Measurements from ENCODE around the gene C1QC. TPM values are rescaled to one million over a fixed set of nuclear protein-coding genes. Genes with fewer than 3 reads are reported as not detected.

The C1QC gene
- not detected for total RNA-seq

DNA sequence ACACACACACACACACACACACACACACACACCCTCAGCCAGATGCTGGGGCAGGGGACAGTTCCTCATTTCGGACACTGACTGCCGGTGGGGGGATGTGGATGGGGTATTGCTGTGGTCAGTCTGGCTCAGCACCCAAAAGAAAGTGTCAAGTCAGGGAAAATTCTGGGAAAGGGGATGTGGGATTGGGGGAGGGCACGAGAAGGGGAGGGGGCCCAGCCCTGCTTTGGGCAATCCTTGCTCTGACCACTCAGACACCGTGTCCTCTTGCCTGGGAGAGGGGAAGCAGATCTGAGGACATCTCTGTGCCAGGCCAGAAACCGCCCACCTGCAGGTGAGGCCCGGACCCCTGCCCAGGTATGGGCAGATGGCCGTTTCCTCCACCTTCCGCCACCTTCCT, at the start of gene C1QC:
TSS of gene C1QC (plus strand) at position 253 of the 400 bp plus-strand sequence. CDS start 391 bp downstream, outside the sequence.
- no peak for DNase-seq

DNA sequence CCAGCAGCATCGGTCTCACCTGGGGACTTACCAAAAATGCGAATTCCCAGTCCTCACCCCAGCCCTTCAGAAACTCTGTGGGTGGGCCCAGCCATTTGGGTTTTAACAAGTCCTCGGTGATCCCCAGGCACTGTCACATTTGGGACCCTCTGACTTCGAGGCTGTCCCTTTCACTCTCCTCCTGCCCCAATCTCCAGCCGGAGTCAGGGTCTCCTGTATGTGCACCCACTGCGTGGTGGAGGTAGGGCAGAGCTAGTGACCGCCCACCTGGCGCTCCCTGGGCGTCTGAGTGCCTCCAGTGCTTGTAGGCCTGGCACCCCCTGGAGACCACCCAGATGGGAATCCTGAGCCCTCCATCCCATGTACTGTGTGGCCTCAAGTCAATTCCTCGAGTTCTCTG, 49.0 kb upstream of the C1QC start:
- DNase-seq = no peak

DNA sequence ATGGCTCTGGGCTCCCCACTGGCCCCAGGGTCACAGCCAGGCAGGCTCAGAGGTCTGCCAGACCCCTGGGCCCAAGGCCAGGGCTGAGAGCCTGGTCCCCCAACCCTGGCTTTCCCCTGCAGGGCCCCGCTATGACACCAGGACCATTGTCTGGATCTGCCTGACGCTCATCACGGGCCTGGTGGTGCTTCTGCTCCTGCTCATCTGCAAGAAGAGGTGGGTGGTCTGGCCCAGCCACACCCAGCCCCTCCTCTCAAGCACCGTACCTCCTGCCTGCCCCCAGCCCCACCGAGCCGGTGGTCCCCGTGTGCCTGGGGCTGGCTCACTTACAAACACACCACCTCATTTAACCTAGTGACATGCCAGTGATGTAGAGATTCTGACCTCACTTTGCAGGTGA, 48.3 kb upstream of the C1QC start:
- DNase-seq = no peak

DNA sequence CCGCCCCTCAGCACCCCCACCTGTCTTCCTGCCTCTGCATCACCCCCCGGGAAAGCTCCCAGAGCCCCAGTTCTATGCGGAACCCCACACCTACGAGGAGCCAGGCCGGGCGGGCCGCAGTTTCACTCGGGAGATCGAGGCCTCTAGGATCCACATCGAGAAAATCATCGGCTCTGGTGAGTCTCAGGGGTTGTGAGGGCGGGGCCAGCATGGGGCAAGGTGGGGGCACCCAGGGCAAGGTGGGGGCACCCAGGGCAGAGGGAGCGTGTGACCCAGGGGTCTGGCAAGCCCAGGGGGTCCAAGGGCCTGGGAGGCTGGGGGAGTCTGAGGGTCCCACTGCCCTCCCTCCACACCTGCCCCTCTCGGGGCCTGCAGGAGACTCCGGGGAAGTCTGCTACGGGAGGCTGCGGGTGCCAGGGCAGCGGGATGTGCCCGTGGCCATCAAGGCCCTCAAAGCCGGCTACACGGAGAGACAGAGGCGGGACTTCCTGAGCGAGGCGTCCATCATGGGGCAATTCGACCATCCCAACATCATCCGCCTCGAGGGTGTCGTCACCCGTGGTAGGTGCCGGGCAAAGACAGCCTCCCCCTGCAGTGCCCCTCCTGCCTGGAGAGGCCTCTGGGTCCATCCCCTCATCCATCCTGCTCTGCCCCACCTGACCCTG, 46.0 kb upstream of the C1QC start:
- DNase-seq = no peak

DNA sequence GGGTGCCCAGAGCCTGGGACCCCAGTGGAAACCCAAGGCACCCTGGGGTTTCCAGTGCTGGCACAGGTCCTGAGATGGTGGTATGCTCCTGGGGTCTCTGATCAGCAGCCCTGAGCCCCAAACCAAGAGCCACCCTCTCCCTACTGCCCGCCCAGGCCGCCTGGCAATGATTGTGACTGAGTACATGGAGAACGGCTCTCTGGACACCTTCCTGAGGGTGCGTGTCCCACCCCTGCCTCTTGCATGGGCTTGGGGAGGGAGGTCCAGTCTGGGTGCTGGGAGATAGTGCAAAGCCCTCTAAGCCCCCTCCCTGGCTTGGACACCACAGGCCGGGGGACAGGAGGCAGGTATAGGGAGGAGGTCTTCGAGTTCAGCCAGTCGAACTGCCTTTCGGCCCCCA, 45.4 kb upstream of the C1QC start:
- DNase-seq = no peak

DNA sequence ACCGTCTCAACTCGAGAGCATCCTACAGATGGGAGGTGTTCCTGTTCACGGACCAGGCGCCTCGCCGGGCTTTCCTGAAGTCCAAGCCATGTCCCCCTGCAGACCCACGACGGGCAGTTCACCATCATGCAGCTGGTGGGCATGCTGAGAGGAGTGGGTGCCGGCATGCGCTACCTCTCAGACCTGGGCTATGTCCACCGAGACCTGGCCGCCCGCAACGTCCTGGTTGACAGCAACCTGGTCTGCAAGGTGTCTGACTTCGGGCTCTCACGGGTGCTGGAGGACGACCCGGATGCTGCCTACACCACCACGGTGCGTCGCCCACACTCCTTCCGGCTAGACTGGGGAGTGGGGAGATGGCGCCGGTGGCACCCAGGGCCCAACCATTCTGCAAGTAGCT, 44.7 kb upstream of the C1QC start:
- no peak for DNase-seq

DNA sequence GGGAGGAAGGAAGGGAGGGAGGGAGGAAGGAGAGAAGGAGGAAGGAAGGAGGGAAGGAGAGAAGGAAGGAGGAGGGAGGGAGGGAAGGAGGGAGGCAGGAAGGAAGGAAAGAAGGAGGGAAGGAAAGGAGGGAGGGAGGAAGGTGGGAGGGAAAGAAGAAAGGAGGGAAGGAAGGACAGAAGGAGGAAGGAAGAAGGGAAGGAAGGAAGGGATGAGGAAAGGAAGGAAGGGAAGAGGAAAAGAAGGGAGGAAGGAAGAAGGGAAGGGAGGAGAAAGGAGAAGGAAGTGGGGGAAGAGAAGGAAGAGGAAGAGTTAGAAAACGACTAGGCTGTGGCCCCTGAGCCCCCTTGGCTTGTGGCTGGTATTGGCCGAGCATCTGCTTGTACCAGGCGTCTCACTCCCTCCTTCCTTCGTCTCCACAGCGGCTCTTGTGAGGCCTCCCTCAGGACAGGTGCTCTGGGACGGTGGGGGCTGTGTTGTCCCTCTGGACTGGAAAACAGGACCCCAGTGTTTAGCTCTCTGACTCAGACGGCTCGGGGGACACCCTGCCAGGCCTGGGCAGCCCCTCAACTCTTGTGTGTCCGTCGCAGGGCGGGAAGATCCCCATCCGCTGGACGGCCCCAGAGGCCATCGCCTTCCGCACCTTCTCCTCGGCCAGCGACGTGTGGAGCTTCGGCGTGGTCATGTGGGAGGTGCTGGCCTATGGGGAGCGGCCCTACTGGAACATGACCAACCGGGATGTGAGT, 43.2 kb upstream of the C1QC start:
- DNase-seq = no peak

DNA sequence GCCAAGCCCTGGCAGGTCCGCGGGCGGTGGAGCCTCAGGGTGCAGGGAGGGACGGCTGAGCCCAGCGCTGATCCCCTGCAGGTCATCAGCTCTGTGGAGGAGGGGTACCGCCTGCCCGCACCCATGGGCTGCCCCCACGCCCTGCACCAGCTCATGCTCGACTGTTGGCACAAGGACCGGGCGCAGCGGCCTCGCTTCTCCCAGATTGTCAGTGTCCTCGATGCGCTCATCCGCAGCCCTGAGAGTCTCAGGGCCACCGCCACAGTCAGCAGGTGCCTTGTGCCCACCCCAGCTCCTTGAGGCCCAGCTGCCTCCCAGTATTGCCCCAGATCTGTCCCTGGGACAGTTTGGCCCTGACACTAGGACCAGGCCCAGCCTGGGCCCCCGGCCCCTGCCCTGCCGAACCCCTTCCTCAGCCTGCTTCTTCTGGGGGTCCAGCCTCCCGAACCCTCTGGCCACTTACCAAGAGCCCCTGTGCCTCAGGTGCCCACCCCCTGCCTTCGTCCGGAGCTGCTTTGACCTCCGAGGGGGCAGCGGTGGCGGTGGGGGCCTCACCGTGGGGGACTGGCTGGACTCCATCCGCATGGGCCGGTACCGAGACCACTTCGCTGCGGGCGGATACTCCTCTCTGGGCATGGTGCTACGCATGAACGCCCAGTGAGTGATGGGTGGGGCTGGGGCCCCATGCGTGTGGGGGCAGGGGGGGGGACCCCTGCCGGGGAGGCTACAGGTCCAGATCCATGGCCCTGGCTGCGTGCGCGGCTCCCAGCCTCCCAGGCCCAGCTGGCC, 42.4 kb upstream of the C1QC start:
- no peak for DNase-seq

DNA sequence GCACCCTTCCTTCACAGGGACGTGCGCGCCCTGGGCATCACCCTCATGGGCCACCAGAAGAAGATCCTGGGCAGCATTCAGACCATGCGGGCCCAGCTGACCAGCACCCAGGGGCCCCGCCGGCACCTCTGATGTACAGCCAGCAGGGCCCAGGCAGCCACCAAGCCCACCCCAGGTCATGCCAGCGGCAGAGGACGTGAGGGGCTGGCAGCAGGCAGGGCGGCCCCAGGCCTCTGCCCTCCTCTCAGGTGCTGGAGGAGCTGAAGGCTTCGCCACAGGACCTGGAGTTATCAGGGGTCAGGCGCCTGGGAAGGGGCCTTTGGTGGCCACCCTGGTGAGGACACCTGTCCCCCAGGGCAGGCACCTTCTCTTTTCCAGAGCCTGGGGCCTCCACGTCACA, 41.8 kb upstream of the C1QC start:
- no peak for DNase-seq

DNA sequence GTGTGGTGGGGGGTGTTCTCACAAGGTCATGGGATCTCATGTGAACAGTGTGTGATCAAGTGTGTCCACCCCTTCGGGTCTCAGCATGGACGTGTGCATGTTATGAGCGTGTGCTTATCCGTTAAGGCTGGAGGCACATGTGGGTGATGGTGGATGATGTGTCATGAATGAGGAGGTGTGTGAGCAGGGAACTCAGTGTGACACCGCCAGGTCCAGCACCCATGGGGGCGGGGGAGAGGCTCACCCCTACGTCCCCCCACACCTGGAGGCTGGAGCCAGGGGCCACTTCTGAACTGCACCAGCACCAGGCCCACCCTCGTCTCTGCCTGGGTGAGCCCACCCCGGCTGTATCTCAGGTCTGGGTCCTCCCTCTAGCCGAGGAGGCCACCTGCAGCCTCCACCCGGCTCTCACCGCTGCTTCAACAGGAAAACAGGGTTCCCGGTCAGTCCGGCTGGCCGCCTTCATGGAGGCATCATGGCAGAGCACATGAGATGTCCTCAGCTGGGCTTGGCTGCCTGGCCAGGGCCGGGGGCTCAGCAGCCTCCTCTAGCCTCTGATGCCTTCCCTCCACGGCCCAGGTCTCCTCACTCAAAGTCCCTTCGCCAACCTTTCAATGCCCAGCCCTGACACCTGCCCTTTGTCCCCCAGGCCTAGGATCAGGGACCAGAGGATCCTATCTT, 41.2 kb upstream of the C1QC start:
- no peak for DNase-seq

DNA sequence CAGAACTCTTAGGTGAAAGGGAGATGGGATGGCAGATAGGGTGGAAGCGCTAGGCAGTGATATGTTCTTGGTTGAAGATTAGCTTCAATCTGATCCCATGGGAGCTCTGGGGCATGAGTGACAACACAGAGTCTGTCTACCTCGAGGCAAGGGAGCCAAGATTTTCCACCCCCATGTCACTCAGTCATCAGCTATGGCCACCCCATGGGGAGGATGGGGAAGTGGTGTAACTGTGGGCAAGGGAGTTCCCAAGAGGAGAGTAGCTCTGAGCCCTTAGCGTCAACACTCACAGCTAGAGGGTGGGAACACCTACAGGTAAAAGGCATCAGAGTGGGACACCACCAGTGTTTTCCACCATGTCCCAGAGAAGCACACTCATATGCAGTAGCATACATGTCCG, 37.3 kb upstream of the C1QC start:
- DNase-seq = no peak

DNA sequence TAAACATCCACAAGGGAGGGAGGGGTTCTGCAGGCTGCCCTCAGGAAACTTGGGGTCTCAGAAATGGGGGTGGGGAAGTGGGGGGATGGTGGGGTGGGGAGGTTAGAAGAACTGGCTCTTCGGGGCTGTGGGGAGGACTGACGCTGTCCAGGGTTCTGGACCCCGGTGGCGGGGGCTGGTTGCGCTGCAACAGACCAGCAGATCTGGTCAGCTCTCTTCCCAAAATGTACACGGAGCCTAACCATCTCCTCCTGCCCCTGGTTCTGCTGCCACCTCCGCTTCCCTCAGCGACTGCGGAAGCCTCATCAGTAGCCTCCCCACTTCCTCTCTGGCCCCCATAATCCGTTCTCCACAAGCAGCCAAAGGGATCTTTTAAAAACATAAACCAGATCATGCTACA, 36.3 kb upstream of the C1QC start:
- no peak for DNase-seq

DNA sequence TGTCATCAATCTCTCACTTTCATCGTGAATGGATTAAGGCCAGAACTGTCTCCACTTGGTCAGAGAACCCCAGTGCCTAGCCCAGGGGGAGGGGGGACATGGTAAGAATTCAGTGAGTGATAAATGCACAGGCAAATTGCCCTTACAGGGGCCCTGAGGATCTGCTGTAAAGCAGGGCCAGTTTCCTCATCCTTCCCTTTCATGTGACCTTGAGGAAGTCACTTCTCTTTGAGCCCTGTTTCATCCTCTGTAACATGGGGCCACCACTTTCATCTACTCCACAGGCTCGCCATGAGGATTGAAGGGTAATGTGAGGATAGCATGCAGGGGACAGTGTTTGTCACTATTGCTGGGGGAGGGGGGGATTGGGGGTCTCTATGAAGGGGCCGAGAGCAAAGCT, 35.1 kb upstream of the C1QC start:
- no peak for DNase-seq

DNA sequence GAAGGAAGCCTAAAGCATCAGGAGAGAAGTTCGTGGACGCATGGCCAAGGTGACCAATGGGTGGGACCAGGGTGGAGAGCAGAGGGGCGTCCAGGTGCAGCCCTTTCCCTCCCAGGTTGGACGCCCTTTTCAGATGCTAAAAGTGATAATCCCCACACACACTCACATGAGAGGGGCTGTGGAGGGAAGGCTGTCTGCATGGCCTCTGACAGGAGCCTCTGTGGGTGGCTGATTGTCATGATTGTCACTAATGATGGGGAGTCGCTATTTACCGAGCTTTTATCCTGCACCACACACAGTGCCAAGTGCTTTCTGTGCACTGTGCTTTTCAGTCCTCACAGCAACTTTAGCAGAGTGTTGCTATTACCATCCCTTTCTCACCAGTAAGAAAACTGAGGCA, 34.1 kb upstream of the C1QC start:
- DNase-seq = no peak

DNA sequence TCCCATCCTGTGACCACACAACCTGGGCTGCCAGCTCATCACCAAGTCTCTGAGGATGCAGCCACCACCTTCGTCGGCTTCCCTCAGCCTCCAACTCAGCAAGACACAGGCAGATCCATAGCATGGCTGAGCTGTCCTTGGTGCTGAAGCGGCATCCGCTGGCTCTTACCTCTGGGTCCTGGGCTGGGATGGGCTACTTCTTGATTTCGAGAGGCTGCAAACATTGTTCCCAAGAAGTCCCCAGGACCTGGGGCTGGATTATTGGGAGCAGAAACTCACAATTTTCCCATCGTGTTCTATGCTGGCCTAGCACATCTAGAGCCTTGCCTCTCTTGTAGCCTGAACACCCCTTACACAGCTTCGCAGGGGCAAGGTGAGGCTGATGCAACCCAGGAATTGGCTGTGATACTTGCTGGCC, 31.9 kb upstream of the C1QC start:
- no peak for DNase-seq

DNA sequence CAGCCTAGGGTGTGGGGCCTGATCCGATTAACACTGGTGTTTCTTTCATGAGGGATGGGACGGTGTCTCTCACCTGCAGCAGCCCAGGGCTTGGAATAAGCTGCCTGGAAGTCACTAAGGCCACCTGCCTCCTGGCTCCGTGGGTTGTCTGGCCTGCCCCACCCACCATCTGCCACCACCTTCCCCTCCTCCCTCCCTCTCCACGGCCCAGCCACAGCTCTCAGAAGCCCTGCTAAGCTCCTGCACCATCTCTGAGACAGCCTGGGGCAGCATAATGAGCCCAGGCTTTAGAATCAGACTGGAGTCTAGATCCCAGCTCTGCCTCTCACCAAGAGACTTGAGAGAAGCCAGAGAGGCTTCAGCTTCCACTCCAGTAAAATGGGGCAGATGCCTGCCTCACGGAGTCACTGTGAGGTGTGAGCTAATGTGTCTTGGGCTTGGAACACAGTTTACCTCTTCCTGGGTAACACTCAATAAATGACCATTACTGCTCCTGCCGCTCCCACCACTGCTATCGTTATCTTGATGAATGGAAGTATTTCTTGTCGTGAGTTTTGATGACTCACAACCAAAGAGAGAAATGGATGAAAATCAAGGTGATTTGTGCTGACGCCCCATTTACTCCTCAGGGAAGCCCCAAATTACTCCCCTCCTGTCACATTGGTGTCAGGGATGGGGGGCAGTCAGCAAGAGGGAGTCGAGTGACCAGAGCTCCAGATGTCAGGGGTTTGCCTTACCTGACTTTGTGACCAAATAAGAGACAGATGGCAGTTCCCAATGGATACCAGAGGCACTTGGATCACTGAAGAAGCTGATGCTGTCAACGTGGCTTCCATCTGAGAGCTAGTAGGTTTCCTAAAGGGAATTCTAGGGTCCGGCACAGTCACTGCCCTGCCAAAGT, 30.5 kb upstream of the C1QC start:
- DNase-seq = no peak

DNA sequence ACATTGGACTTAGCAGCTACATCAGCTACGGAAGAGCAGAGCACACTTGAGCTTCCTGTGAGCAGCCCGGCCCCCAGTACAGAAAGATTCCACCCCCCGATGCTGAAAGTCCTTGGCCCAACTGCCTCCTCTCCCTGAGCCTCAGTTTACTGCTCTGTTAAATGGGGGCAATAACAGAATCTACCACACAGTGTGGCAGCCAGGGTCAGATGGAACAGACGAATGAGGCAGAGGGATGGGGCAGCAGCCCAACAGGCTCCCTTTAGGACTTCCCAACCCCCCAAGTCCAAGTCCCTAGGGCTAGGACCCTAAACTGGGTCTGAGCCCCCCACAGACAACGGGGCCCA, 29.9 kb upstream of the C1QC start:
- no peak for DNase-seq

DNA sequence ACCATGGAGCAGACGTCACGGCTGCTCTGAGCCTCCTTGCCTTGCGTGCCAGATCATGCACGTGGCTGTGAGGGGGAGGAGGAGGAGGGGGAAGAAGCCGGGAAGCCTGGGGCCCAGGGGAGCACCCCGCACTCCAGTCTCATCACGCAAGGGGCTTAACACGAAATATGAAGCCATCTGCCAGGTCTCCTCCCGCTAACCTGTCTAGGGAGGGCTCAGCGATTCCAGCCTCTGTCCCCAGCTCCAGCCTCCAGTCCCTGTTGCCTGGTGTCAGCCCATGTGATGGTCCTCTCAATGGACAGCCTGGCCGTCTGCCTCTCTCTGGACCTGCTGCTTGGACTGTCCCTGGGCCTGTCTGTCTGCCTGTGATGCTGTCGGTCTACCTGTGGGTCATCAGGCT, 29.5 kb upstream of the C1QC start:
- DNase-seq = no peak

DNA sequence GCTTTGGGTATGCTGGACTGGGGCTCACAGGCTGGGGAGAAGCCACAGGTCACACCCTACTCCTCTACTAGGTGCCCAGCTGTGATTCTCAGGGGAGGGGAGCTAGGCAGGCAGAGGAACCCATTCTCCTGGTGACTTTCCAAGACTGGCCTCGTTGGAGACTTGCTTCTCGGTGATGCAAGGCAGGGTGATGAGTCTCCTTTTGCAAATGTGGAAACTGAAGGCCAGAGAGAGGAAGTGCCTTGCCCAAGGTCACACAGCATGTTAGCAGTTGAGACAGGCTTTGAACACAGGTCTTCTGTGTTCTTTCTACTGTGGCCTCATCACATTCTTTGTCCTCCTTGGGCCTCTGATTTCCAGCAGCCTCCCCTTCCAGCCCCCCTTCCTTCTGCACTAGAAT, 27.5 kb upstream of the C1QC start:
- DNase-seq = no peak

DNA sequence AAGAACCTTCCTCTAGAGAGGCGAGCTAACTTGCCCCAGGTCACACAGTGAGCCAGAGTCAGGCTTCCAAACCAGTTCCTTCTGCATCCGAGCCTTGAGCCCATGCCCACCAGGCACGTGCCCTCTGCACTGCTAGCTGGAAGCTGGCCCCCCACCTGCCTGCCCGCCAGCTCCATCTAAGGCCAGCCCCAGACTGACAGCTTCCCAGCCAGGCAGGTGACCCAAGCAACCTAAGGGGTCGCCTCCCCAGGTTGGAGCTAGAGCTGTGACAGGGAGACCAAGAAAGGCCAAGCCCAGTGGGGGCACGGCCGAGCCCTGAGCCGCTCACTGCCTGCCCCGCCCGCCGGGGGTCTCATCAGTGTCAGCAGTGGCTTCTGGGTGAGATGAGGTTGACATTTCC, 26.9 kb upstream of the C1QC start:
- no peak for DNase-seq

DNA sequence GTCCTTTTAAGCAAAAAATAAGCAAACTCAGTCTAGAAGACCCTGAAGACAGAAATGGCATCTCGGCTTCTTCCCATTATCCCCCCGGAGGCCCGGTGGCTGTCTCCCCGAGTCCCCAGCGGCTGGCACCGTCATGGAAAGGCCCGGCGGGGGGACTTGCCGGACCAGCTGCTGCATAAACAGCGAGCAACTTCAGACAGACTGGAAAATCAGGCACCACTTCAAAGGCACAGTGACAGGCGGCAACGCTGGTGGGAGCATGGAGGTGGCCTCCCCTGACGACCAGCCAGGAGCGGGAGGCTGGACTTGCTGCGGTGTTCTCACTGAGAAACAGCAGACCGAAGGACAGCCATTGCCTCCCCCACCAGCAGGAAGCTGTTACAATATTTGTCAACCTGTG, 25.4 kb upstream of the C1QC start:
- no peak for DNase-seq

DNA sequence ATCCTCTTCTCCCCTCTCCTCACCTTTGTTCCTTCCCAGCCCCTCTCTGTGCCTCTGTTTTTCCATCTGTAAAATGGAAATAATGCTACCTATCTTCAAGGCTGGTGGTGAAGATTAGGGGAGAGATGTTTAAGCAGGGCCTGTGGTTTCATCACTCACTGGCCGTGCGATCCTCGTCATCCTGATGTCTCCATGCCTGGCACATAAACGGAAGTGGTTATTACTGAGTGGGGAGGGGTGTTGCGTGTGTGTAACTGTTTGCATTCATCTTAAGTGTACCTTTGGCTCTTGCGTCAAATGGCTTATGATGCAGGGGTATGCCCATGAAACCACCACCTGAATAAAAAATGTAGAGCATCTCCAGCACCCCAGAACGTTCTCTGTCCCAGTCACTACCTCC, 24.2 kb upstream of the C1QC start:
- no peak for DNase-seq

Measured in effector CD4-positive, alpha-beta T cell (primary cell).